HG03045 (cell line): ENCODE measurements around the gene XYLT1.
"Not testable (repeated sequence)": the region's sequence is repeated elsewhere in the genome, so short reads cannot be mapped to it uniquely, and the experiment has no call there.

Experiments used
- ATAC-seq: cut with Tn5 transposase; IDR thresholded peaks from one replicate; pipeline ENCODE4 v1.9.1; 2021; ENCODE audit warnings: mild to moderate bottlenecking, moderate library complexity; ENCODE audit not compliant: unreplicated experiment

XYLT1 gene

DNA sequence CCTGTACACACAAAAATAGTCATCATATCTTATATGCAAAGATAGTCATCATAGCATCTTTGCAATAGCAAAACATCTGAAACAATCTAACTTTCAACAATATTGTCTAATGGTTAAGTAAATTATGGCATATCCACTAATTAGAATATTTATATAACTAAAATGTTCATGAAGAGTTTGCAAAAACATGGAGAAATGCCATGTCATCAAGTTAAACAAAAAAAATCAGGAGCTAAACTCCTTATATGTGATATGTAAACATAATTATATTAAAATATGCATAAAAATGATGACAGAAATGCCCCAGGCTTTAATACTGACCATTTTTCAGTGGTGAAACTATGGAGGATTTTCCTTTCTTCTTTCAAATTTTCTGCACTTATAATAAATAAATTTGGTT lies 22.3 kb upstream of the XYLT1 start:
- ATAC-seq = no peak

DNA sequence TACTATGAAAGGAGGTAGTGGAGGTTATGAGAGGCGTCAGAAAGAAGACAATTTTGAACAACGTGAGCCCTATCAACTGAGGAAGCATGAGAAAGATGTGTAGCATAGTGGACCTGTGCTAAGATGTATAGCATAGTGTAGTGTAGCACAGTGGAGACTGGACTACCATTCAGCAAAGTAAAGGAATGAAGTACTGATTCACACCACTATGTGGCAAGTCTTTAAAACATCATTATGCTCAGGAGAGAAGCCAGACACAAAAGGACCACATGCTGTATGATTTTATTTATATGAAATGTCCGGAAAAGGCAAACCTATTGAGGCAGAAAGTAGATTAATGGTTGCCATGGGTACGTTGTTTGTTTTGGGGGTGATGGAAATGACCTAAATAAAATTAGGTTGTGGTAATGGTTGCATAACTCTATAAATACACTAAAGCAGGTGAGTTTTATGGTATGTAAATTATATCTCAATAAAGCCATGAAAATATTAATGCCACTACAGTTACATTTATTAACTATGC lies 20.4 kb upstream of the XYLT1 start:
- no peak for ATAC-seq

- no peak for ATAC-seq
Measured at GRCh38 chr16:17488506-17488905, 17.7 kb upstream of the XYLT1 start.

DNA sequence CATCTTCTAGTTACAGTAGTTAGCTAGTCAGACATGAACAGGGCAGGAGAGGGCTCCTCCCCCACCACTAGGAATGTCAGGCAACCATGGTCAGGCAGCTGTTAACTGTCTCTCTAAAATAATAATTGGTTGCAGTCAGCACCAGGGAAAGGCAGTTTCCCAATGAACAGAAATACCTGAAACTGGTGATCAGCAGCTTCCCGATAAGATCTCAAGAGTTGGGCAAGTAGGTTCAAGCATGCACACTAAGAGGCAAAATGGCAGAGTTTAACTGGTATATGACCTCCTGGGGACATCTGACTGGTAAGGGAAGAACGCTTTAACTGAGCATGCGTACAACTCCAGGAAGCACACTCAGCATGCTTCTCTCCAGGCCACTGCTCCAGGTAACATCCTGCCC lies 12.6 kb upstream of the XYLT1 start:
- no peak for ATAC-seq

GRCh38 chr16:17482341-17482740 lies 11.6 kb upstream of the XYLT1 start:
- not testable (repeated sequence) for ATAC-seq

DNA sequence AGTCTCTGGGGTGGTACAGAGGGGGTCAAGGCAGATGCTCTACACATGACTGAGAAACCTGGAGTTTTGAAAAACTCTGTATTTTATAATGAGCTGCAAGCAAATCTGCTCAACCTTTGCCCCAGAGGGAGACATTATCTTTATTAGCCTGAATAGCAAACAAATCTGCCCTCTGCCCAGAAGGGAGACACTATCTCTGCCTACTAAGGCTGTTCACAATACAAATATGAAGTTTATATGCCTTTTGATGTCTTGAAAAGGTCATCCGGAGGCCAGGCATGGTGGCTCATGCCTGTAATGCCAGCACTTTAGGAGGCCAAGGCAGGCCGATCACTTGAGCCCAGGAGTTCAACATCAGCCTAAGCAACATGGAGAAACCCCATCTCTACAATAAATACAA lies 11.0 kb upstream of the XYLT1 start:
- ATAC-seq = no peak

GRCh38 chr16:17477260-17477545 lies 6.4 kb upstream of the XYLT1 start:
- ATAC-seq = not testable (repeated sequence)

DNA sequence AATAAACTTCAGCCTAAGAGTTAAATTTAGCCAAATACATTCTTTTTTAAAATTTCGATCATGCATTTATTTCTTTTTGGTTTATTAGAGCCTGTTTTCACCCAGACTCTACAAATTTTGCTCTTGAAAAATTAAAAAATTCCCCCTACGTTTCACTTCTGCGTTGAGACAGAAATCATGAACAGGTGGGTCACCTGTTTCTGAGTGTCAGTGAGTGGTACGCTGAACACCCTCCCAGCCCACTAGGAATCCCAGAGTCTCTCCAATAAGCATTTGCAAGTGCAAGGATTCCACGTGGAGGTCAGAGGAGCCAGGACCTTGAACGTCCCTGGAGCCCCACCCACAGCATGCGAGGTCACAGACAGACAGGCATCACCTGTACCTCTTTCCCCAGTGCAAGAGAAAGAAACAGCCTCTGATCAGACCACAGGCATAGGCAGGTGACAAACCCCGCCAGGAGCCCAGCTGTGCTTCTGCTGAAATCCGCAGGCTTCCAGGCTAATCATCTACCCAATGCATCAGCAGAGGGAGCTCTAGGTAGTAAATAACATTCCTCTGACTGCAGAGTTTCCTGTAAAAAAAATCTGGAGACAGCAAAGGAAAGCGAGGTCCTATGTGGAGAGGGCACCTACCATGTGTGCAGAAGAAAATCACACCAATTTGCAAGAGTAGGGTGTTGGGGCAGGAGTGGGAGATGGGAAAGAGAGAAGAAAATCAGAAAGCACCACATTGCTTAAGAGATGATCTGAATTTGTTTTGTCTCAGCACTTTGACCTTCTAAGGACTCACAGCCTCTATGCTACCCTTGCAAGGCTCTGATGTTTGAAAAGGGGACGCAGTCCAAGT lies 5.9 kb upstream of the XYLT1 start:
- ATAC-seq = no peak

GRCh38 chr16:17475104-17475503 lies 4.3 kb upstream of the XYLT1 start:
- no peak for ATAC-seq

- no peak for ATAC-seq
Measured at GRCh38 chr16:17474572-17474971, 3.8 kb upstream of the XYLT1 start.

DNA sequence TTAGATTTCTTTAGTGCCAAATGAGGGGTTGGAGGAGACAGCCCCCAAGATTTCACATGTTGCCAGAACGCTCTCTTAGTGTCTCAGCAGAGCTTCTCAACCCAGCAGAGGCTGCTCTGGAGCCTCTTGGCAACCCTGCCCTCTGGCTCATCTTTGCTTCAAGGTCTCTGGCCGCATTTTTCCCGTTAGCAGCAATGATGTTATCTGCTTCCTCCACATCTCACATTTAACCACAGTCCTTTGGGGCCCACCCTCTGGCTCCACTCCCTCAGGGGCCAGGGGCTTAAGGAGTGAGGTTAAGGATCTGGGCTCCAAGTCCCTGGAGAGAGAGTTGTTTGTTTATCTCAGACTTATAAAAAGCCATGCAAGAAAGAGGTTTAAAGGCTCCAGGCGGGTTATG lies 3.3 kb upstream of the XYLT1 start:
- no peak for ATAC-seq

DNA sequence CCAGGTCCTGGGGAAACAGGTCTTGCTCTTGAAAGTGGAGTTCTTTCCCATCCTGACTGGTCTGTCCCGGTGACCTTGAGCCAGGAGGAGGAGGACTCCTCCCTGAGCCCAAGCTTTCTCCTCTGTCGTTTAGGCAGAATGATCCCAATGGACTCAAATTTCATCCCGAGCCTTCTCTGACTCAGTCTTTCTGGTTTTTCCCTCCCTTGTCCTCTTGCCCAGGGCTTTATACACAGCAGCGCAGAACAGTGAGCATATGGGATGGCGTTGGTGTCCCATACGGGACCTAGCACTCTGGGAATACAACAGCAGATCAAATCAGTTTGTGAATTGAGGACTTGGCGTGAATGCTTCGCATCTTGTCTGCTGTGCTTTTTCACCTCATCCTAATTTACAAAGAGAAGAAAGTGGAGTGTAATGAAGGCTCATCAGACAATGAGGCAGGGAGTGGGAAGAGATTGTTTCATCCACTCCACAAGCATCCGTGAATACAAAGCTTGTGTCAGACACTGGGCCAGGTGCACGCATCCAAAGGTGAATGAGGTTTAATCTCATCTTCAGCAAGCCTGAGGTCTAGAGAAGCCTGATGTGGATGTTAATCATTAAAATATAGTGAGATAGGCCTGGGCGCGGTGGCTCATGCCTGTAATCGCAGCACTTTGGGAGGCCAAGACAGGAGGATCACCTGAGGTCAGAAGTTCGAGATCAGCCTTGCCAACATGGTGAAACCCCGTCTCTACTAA lies 1.1 kb upstream of the XYLT1 start:
- ATAC-seq = no peak

- ATAC-seq = no peak
Measured at GRCh38 chr16:17470182-17470907, 415 bp downstream of the XYLT1 start.

DNA sequence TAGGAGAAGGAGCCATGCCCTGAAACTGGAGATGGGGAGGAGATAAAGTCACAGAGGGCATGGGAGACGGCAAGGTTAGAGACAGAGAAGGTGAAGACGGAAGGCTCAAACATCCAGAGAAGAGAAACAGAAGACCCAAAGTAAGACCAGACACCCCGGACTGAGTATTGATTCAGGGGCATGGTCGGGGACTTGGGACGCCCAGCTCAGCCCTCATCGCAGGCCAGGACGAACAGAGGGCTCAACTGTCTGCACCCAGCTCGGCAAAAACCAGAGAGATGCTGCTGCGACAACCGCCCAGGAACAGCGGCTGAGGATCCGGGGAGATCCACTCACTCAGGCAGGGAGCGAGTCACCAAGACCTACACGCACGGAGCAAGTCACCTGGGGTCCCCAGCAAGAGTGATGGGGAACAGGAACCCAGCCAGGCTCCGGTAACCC lies 999 bp downstream of the XYLT1 start:
- ATAC-seq = no peak

DNA sequence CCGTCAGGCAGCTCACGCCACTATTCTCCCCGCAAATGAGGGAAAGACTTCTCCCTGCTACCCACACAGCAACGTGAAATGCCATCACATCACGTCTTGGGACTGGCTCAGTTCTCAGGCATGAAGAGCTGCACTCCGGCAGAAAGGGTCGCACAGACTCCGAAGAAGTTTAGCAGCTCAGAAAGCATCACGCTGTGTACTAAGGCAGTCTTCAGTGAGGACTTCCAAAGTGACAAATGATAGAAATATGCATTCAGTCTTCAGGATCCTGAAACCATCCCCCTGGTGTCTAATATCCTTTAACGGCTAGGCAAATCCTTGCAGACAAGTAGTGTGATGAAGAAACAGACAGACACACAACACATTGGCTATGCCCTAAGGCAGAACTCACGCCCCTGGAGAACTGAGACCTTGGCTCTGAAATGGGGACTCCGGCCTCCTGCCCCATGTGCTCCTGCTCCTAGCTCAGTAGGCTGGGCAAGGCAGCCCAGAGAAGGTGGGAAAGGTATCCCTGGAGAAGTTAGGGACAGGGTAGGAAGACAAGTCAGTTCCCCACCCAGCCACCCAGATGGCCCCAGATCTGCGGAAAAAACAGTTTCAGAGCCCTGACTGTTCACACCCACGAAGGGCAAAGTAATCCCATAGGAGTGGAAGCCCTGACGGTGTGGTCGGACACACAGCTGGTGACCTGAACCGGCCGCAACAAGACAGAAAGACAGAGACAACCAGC lies 1.6 kb downstream of the XYLT1 start:
- no peak for ATAC-seq

- no peak for ATAC-seq
Measured at GRCh38 chr16:17468611-17469010, 2.1 kb downstream of the XYLT1 start.

DNA sequence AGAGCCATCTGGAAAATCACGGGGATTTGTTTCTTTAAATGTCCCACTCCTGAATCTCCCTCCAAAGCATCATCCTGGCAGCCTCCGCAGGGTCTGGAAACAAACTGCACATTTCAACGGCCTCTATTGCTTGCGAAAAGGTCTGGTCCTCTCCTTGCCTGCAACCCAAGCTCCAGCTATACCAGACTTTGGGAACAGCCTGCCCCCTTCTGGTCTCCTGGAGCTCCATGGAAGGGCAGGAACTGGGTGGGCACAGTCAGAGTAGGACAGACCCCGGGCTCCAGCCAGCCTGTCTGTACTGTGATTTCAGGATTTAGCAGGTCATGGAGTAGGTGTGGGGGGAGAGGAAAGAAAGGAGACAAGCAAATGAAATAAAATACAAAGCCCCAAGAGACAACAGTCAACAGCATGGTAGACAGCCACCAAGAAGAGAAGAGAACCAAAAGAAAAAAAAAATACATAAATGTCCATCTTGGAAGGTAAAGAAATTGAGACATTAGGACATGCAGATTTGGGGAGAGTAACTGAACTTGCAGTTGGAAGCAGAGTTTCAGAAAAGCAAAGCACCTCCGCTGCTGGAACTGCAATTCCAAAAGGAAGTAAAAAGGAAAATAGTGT lies 2.7 kb downstream of the XYLT1 start:
- no peak for ATAC-seq

DNA sequence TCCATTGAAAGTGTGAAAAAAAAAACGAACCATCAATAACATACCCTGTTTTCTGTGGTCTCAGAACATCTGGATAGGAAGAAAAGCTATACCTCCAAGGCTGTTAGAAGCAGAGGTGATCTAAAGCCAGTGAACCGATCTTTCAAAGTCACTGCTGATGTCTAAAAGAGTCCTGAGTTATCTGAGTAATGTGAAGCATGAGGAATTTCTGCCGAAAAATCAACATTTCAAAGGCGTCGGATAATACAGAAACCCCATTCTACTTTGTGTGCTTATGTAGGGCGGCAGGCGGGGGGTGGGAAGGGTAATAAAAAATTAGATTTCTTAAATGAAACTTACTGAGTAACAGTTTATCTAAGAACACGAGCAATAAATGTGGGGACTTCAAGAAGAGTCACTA lies 3.9 kb downstream of the XYLT1 start:
- ATAC-seq = no peak

DNA sequence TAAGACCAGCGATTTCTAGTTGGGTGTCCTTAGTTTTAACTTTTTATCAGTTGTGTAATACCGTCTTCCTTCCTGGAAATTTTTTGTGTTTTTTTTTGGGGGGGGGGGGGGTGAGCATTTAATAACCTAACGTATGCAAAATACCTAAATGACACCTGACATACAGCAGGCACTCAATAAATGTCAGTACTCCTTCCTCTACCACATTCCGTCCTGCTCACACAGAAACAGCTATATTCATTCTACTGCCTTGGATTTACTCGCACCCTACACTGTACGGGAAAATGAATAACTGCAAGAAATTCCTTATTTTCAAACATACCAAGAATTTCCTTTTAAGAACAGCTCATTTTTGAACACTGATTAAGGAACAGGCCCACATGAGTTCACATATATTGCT lies 5.3 kb downstream of the XYLT1 start:
- no peak for ATAC-seq

- no peak for ATAC-seq
Measured at GRCh38 chr16:17463335-17463734, 7.4 kb downstream of the XYLT1 start.
